ENCODE data around the gene LDHAL6B. TPM values are rescaled to one million over a fixed set of nuclear protein-coding genes. Genes with fewer than 3 reads are reported as not detected.
"Not testable (repeated sequence)": the region's sequence is repeated elsewhere in the genome, so short reads cannot be mapped to it uniquely, and the experiment has no call there.

The LDHAL6B gene
- total RNA-seq, result 1 to 10 TPM in 1 of 8 experiments, under 1 TPM in 5, not detected in 2; 0.05 to 2.4 (median 0.47) TPM

DNA sequence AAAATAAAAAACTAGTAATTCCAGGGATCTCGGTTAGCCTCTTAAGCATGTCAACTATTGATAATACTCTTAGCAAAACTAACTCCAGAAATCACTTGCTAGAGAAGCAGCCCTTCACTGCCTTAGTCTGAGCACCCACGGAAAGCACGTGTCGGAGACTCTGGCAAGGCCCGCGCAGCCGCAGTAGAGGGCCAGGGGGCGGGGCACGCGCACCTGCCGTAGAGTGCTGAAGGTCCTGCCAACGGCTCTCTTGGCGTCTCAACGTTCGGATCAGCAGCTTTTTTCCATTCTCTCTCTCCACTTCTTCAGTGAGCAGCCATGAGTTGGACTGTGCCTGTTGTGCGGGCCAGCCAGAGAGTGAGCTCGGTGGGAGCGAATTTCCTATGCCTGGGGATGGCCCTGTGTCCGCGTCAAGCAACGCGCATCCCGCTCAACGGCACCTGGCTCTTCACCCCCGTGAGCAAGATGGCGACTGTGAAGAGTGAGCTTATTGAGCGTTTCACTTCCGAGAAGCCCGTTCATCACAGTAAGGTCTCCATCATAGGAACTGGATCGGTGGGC lies at the start of gene LDHAL6B:
TSS of gene LDHAL6B (plus strand) at position 221 of the 561 bp plus-strand sequence. CDS start at position 319, 98 bp downstream.
- WGBS, 10 experiments, result 86 to 100% (median 95%) methylated on average over 2 to 14 of the region's 30 CpGs; no CpG with 5 or more reads in 1 of the 10 experiments
- no peak within 1 kb of the TSS for H3K27ac ChIP-seq
- no peak within 1 kb of the TSS for H3K4me3 ChIP-seq
- no peak for ATAC-seq (replicated peaks in 6 of 8)
- in situ Hi-C loops (cut with MboI; ENCODE audit: low pct_unique_long_range_greater_than_20kb in 2 of 9, low sequenced_read_pairs in 9 of 9, unreplicated experiment in 9 of 9), result no loop called here
- peaks cover 0 to 2% of the 10 kb centered on the region in 2 donors for H3K4me1 ChIP-seq (replicated peaks in 1 of 2)

DNA sequence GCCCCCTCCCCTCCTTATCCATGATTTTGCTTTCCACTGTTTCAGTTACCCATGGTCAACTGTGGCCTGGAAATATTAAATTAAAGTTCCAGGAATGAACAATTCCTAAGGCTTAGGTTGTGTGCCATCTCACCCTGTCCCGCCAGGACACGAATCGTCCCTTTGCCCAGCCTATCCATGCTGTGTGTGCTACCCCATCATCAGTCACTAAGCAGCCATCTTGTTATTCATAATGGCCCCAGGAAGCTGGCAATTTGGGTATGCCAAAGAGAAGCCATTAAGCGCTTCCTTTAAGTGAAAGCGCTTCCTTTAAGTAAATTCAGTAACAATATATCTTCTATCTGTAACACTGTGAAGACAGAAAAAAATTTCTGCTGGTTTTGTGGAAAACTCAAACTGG lies 49.2 kb upstream of the LDHAL6B start:
- WGBS, 10 experiments, result 70 to 100% (median 100%) methylated on average over 1 to 5 of the region's 5 CpGs; no CpG with 5 or more reads in 2 of the 10 experiments
- no peak overlapping the region for H3K27ac ChIP-seq
- H3K4me1 ChIP-seq (replicated peaks in 1 of 2), result no peaks in the 10 kb centered on the region
- H3K4me3 ChIP-seq, result no peak overlapping the region
- in situ Hi-C loops (cut with MboI; ENCODE audit: low pct_unique_long_range_greater_than_20kb in 2 of 9, low sequenced_read_pairs in 9 of 9, unreplicated experiment in 9 of 9), result loop anchor here in 6 of 9 experiments (25.0 kb wide), 1 partner anchor 330 kb away; no protein-coding TSS in a partner anchor
- no peak for ATAC-seq (replicated peaks in 6 of 8)

DNA sequence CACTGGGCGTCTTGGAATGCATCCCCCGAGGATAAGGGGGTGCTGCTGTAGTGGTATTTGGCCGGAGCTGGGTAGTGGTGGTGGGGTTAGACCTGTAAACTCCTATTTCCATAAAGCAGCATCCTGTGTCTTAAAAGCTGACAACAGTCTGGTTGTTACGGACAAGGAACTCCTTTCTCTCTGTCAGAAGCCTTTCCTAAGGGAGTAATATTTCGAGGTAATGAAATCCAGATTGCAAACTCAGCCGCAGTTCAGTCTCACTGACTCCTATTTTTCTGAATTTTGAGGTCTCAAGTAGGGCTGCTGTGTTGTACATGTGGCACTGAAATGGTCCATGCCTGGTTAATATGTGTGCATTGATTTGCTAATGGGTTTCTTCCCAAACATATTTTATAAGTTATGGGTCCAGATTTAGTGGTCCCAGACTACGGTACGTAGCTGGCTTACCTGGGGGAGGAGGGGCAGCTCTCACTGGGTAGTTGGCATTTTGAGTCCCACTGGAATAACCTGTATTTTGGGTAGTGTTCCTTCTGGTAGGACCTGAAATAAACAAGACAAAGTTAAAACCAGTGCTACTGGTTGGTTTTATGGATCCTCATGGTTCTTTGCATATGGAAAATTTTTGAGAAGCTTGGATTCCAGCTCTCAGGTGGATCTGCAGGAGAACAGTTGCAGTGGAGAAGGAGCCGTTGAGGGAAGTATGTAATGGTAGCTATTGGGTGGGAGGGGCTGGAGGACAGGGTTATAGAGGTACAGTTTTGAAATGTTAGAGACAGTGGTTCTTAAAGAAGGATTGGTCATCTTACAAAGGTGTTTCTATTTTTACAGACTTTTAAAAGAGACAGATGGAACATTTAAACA lies 48.6 kb upstream of the LDHAL6B start:
- in situ Hi-C loops (cut with MboI; ENCODE audit: low pct_unique_long_range_greater_than_20kb in 2 of 9, low sequenced_read_pairs in 9 of 9, unreplicated experiment in 9 of 9), result loop anchor here in 6 of 9 experiments (25.0 kb wide), 1 partner anchor 329 kb away; no protein-coding TSS in a partner anchor
- no peak overlapping the region for H3K4me3 ChIP-seq
- no peaks in the 10 kb centered on the region for H3K4me1 ChIP-seq (replicated peaks in 1 of 2)
- WGBS, 10 experiments, result 45 to 100% (median 85%) methylated on average over 1 to 8 of the region's 9 CpGs; no CpG with 5 or more reads in 1 of the 10 experiments
- no peak overlapping the region for H3K27ac ChIP-seq
- ATAC-seq (replicated peaks in 6 of 8), result no peak

DNA sequence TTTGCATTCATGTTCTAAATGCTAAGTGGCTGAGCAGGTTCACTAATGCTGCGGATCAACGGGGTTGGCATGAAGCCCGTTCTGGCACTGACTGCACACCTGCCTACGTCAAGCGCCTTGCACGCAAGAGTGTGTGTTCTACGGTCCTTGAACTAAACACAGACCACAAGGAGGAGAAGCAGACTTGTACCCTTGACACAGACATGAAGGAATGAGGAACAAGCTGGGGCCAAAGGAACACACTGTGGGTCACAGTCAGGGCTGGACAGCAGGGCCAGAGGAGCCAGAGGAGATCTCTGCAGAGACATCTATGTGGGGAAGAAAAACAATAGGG lies 48.0 kb upstream of the LDHAL6B start:
- in situ Hi-C loops (cut with MboI; ENCODE audit: low pct_unique_long_range_greater_than_20kb in 2 of 9, low sequenced_read_pairs in 9 of 9, unreplicated experiment in 9 of 9), result loop anchor here in 6 of 9 experiments (25.0 kb wide), 1 partner anchor 329 kb away; no protein-coding TSS in a partner anchor
- Histone ChIP-seq H3K27ac (no peak overlapping the region), H3K4me1 (replicated peaks in 1 of 2) (no peaks in the 10 kb centered on the region), H3K4me3 (no peak overlapping the region)
- WGBS, 10 experiments, result 60 to 100% (median 94%) methylated on average over 3 to 7 of the region's 7 CpGs; no CpG with 5 or more reads in 2 of the 10 experiments
- ATAC-seq (replicated peaks in 6 of 8), result no peak

DNA sequence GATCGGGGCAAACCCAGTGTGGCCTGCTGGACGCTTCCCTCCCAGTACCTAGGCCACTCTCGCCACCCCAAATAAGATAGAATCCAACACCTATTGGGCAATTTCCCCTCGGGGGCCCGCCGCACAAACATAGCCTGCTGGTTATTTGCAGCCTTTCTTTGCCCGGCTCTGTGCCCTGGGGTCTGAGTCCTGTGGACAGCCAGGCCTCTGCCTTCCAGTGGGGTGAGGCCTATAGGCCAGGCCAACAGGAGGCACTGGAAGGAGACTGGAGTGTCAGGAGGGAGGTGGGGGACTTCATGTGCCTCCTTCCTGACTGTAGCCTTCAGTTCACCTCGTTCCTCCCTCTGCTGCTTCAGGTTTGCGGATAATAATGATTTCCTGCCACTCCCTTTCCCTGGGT lies 47.4 kb upstream of the LDHAL6B start:
- WGBS, 10 experiments, result 79 to 100% (median 90%) methylated on average over 1 to 7 of the region's 9 CpGs; no CpG with 5 or more reads in 3 of the 10 experiments
- no peak overlapping the region for H3K27ac ChIP-seq
- ATAC-seq (replicated peaks in 6 of 8), result no peak
- no peak overlapping the region for H3K4me3 ChIP-seq
- no peaks in the 10 kb centered on the region for H3K4me1 ChIP-seq (replicated peaks in 1 of 2)
- in situ Hi-C loops (cut with MboI; ENCODE audit: low pct_unique_long_range_greater_than_20kb in 2 of 9, low sequenced_read_pairs in 9 of 9, unreplicated experiment in 9 of 9), result loop anchor here in 6 of 9 experiments (25.0 kb wide), 1 partner anchor 328 kb away; no protein-coding TSS in a partner anchor

DNA sequence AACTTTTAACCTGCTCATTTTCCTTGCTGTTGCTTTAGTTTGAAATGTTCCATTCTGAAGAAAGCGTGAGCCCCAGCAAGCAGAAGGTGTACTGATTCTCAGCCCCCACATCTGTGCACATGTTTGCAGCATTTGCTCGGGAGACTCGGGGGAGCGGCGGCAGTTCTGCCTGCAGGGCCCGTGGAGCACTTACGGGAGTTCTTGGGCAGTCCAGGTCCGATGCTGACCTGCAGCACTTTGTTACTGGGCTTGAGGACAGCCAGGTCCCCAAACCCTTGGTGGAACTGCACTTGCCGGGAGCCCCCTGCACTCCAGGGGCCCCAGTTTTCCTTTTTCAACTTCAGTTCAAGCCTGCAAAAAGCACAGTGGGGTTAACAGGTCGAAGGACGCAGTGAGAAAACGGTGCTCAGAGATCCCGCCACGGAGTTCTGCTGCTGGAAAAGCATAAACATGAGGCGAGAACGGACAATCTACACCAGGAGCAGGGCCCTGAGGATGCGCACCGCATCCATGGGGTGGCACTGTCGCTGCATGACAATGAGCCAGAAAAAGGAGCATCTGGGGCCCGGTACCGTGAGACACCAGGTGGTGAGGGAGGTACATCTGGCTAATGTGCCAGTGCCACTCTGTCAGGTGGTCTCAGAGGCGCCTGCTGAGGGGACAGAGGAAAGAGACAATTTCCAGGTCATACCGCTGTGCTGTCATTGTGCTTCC lies 45.6 kb upstream of the LDHAL6B start:
- H3K4me3 ChIP-seq, result no peak overlapping the region
- in situ Hi-C loops (cut with MboI; ENCODE audit: low pct_unique_long_range_greater_than_20kb in 2 of 9, low sequenced_read_pairs in 9 of 9, unreplicated experiment in 9 of 9), result loop anchor here in 6 of 9 experiments (25.0 kb wide), 1 partner anchor 326 kb away; no protein-coding TSS in a partner anchor
- H3K27ac ChIP-seq, result no peak overlapping the region
- ATAC-seq (replicated peaks in 6 of 8), result peak in 6 of 8 experiments; percentile 47 to 76 (median 54)
- WGBS, 10 experiments, result 70 to 100% (median 78%) methylated on average over 1 to 8 of the region's 23 CpGs; no CpG with 5 or more reads in 4 of the 10 experiments
- no peaks in the 10 kb centered on the region for H3K4me1 ChIP-seq (replicated peaks in 1 of 2)

DNA sequence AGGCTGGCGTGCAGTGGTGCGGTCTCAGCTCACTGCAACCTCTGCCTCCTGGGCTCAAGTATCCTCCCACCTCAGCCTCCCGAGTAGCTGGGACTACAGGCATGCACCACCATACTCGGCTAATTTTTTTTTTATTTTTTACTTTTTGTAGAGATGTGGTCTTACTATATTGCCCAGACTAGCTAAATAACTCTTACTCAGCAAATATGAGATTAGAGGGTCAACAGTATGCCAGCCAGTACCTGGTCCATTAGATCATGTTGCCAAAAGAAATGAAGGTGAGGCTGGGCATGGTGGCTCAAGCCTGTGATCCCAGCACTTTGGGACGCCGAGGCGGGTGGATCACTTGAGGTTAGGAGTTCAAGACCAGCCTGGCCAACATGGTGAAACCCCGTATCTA lies 44.6 kb upstream of the LDHAL6B start:
- ATAC-seq (replicated peaks in 6 of 8); H3K27ac ChIP-seq; H3K4me1 ChIP-seq (replicated peaks in 1 of 2); H3K4me3 ChIP-seq: not testable (repeated sequence)
- in situ Hi-C loops (cut with MboI; ENCODE audit: low pct_unique_long_range_greater_than_20kb in 2 of 9, low sequenced_read_pairs in 9 of 9, unreplicated experiment in 9 of 9), result loop anchor here in 6 of 9 experiments (25.0 kb wide), 1 partner anchor 325 kb away; no protein-coding TSS in a partner anchor
- 86 to 100% (median 100%) methylated on average over 1 to 7 of the region's 8 CpGs; no CpG with 5 or more reads in 2 of the 10 experiments for WGBS, 10 experiments

DNA sequence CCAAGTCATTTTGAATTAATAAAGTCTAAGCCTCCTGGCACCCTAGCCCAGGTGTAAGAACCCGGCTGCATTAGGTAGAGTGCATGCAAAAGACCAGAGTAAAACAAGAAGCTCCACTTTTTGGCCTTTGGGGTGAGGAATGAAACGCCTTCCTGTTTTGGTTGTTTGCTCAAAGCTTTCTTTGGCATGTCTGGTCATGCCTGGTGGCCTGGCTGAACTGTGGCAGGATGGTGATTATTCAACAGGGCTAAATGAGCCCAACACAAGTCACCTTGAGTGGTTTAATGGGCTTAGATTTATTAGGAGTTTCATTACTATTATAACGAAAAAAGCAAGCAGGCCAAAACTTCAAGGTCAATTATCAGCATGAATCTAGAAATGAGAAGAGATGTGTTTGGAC lies 40.9 kb upstream of the LDHAL6B start:
- 20 to 100% (median 82%) methylated on average over 1 to 3 of the region's 3 CpGs; no CpG with 5 or more reads in 2 of the 10 experiments for WGBS, 10 experiments
- Histone ChIP-seq H3K27ac (no peak overlapping the region), H3K4me3 (no peak overlapping the region), H3K4me1 (replicated peaks in 1 of 2) (peaks cover 0 to 9% of the 10 kb centered on the region in 2 donors)
- peak in 1 of 8 experiments; percentile 32 for ATAC-seq (replicated peaks in 6 of 8)
- in situ Hi-C loops (cut with MboI; ENCODE audit: low pct_unique_long_range_greater_than_20kb in 2 of 9, low sequenced_read_pairs in 9 of 9, unreplicated experiment in 9 of 9), result loop anchor here in 6 of 9 experiments (25.0 kb wide), 1 partner anchor 322 kb away; no protein-coding TSS in a partner anchor

DNA sequence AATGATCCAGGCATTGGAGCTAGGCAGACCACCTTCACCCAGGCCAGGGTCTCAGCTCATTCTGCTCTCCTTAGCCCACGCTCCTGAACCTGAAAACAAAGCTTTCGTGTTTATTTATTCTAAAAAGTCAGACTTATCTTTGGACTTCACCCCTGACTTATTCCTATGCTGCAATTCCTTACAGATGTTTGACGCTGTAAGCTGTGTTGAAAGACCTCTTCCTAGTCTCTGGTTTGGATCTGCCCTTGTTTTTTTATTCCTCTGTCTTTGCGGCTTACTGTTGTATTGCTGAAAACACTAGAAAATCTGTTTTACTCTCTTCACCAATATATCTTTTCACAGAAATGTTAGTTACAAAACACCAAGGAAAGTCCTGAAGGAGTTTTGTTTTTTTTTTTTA lies 40.5 kb upstream of the LDHAL6B start:
- H3K4me1 ChIP-seq (replicated peaks in 1 of 2), result peaks cover 0 to 9% of the 10 kb centered on the region in 2 donors
- H3K4me3 ChIP-seq, result no peak overlapping the region
- H3K27ac ChIP-seq, result no peak overlapping the region
- ATAC-seq (replicated peaks in 6 of 8), result no peak
- in situ Hi-C loops (cut with MboI; ENCODE audit: low pct_unique_long_range_greater_than_20kb in 2 of 9, low sequenced_read_pairs in 9 of 9, unreplicated experiment in 9 of 9), result loop anchor here in 6 of 9 experiments (25.0 kb wide), 1 partner anchor 321 kb away; no protein-coding TSS in a partner anchor
- WGBS, 10 experiments, result 15 to 100% (median 67%) methylated on average over 1 to 4 of the region's 4 CpGs

DNA sequence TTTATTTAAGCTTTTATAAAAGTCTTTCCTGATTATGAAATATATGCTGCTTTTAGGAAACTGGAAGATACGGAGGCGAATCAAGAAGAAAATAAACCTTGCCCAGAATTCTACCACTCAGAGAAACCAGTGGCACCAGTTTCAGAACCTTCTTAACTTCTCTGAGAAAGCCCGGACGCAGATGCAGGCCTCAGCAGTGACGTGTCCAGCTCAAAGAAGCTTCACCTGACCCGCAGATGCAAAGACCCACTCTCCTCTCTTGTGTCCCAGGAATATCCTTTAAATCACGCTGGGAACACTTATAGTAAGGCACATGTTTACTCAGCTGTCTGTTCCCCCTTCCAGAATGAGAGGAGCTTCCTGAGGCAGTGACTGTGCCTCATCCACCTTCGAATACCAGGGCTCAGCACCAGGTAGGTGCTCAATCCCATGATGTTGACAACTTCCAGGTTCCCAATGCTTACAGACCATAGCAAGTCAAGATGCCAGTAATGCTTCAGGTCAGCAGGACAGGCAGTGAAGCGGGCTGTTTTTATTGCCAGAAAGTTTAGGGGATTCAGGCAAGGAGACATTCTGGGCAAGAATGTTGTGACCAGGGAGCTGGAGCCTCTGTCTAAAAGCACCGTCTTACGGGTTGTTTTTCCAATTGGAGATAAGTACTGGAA lies 39.9 kb upstream of the LDHAL6B start:
- Histone ChIP-seq H3K4me3 (no peak overlapping the region), H3K4me1 (replicated peaks in 1 of 2) (peaks cover 0 to 9% of the 10 kb centered on the region in 2 donors), H3K27ac (no peak overlapping the region)
- no peak for ATAC-seq (replicated peaks in 6 of 8)
- in situ Hi-C loops (cut with MboI; ENCODE audit: low pct_unique_long_range_greater_than_20kb in 2 of 9, low sequenced_read_pairs in 9 of 9, unreplicated experiment in 9 of 9), result loop anchor here in 6 of 9 experiments (25.0 kb wide), 1 partner anchor 321 kb away; no protein-coding TSS in a partner anchor
- WGBS, 10 experiments, result 49 to 100% (median 83%) methylated on average over 3 to 9 of the region's 11 CpGs; no CpG with 5 or more reads in 1 of the 10 experiments

DNA sequence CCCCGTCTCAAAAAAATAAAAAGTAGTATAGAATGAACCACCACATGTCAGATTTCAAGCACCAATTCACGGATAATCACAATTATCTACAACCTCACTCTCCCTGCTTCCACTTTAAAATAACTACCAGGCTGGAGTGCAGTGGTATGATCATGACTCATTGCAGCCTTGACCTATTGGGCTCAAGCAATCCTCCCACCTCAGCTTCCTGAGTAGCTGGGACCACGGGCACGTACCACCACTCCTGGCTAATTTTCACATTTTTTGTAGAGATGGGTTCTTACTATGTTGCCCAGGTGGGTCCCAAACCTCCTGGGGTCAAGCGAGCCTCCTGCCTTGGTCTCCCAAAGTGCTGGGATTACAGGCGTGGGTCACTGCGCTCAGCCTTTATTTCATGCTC lies 38.1 kb upstream of the LDHAL6B start:
- Histone ChIP-seq H3K4me3 (no peak overlapping the region), H3K27ac (no peak overlapping the region), H3K4me1 (replicated peaks in 1 of 2) (peaks cover 0 to 9% of the 10 kb centered on the region in 2 donors)
- 83 to 100% (median 90%) methylated on average over 1 to 3 of the region's 7 CpGs; no CpG with 5 or more reads in 4 of the 10 experiments for WGBS, 10 experiments
- peak in 1 of 8 experiments; percentile 43 for ATAC-seq (replicated peaks in 6 of 8)
- in situ Hi-C loops (cut with MboI; ENCODE audit: low pct_unique_long_range_greater_than_20kb in 2 of 9, low sequenced_read_pairs in 9 of 9, unreplicated experiment in 9 of 9), result loop anchor here in 6 of 9 experiments (25.0 kb wide), 1 partner anchor 319 kb away; no protein-coding TSS in a partner anchor

All from motor neuron (in vitro differentiated cells).